ENCODE data around the gene C2CD3. TPM values are rescaled to one million over a fixed set of nuclear protein-coding genes. Genes with fewer than 3 reads are reported as not detected.

C2CD3 gene
- total and polyA plus RNA-seq, 9 of the 15 experiments (the other 6 are each of a cell fraction or from before 2014, with no cell fraction given), result 4.4 to 20.2 (median 15.4) TPM

GRCh38 chr11:74015919-74016684 lies 154.7 kb downstream of the C2CD3 start (continued):
- no peak for TF ChIP-seq CUX1 (CRISPR knock-in tag; IDR thresholded peaks at IDR 0.05)
- no peak for TF ChIP-seq CBX8 (IDR thresholded peaks at IDR 0.05; ENCODE audit: borderline replicate concordance, extremely low read depth, low read depth, low read length, poor library complexity, severe bottlenecking)
- no peak for TF ChIP-seq FOXA1 (IDR thresholded peaks at IDR 0.05; ENCODE audit: borderline replicate concordance)
- TF ChIP-seq ZNF395 (CRISPR knock-in tag; IDR thresholded peaks at IDR 0.05), result no peak
- TF ChIP-seq BCLAF1 (IDR thresholded peaks at IDR 0.05; ENCODE audit: borderline replicate concordance in 1 of 2, control insufficient read depth in 1 of 2, low read depth in 2 of 2, low read length in 1 of 2), result no peak
- TF ChIP-seq TAF1 (IDR thresholded peaks at IDR 0.05; ENCODE audit: control insufficient read depth, extremely low read depth, insufficient read depth, low read length, severe bottlenecking), result no peak
- no peak for TF ChIP-seq ELK3 (CRISPR knock-in tag; IDR thresholded peaks at IDR 0.05)
- TF ChIP-seq SAFB (IDR thresholded peaks at IDR 0.05; ENCODE audit: borderline replicate concordance, low read depth, low read length), result no peak
- TF ChIP-seq SRSF9 (IDR thresholded peaks at IDR 0.05; ENCODE audit: borderline replicate concordance, low read depth, low read length), result no peak
- no peak for TF ChIP-seq SRSF3 (IDR thresholded peaks at IDR 0.05; ENCODE audit: insufficient read depth, low read length)
- no peak for TF ChIP-seq MCM3 (IDR thresholded peaks at IDR 0.05)
